Measurements from ENCODE around the gene CFAP99.
A peak's percentile ranks its signal among the peaks of the same experiment; 100 is the strongest.

CFAP99 gene

GRCh38 chr4:2416564-2417225 lies 2.1 kb upstream of the CFAP99 start:
- TF ChIP-seq CTCF (IDR thresholded peaks at IDR 0.05; ENCODE audit: insufficient read depth, low read depth, low read length, missing control alignments) = no peak
- peak overlapping the region; percentile 22 for H3K4me3 ChIP-seq (ENCODE audit: low read length)
- no peak for DNase-seq (ENCODE audit: low read depth)

GRCh38 chr4:2417226-2417764 lies 1.5 kb upstream of the CFAP99 start:
- DNase-seq (ENCODE audit: low read depth) = no peak
- TF ChIP-seq CTCF (IDR thresholded peaks at IDR 0.05; ENCODE audit: insufficient read depth, low read depth, low read length, missing control alignments) = no peak
- peak overlapping the region; percentile 49 for H3K4me3 ChIP-seq (ENCODE audit: low read length)

GRCh38 chr4:2417765-2418649 lies 748 bp upstream of the CFAP99 start, which contains the start of gene ZFYVE28:
ZFYVE28 (minus strand) TSS chr4:2418645; CDS start chr4:2418323, 322 bp downstream.
- H3K4me3 ChIP-seq (ENCODE audit: low read length) = peak within 1 kb of the TSS; percentile 49
- TF ChIP-seq CTCF (IDR thresholded peaks at IDR 0.05; ENCODE audit: insufficient read depth, low read depth, low read length, missing control alignments) = no peak
- DNase-seq (ENCODE audit: low read depth) = peak; percentile 22

- no peak overlapping the region for H3K4me3 ChIP-seq (ENCODE audit: low read length)
- no peak for DNase-seq (ENCODE audit: low read depth)
These were observed 1.1 kb downstream of the CFAP99 start for GRCh38 chr4:2419814-2420213.

GRCh38 chr4:2421928-2422327 lies 3.2 kb downstream of the CFAP99 start:
- TF ChIP-seq CTCF (IDR thresholded peaks at IDR 0.05; ENCODE audit: insufficient read depth, low read depth, low read length, missing control alignments) = no peak
- H3K4me3 ChIP-seq (ENCODE audit: low read length) = no peak overlapping the region
- DNase-seq (ENCODE audit: low read depth) = no peak

More at GRCh38 chr4:2419814-2420213, 1.1 kb downstream of the CFAP99 start:
- no peak for TF ChIP-seq CTCF (IDR thresholded peaks at IDR 0.05; ENCODE audit: insufficient read depth, low read depth, low read length, missing control alignments)

- no peak for TF ChIP-seq CTCF (IDR thresholded peaks at IDR 0.05; ENCODE audit: insufficient read depth, low read depth, low read length, missing control alignments)
- no peak for DNase-seq (ENCODE audit: low read depth)
- H3K4me3 ChIP-seq (ENCODE audit: low read length) = no peak overlapping the region
These were observed 4.3 kb downstream of the CFAP99 start for GRCh38 chr4:2423066-2423465.

Measured in epithelial cell of esophagus (primary cell).